Stimulated activated CD4-positive, alpha-beta T cell treated with anti-CD3 and anti-CD28 coated beads, Interleukin-4, amount 100 ng/mL, for 4 hours (primary cell): Measurements from ENCODE around the gene FMO1.
A peak's percentile ranks its signal among the peaks of the same experiment; 100 is the strongest.
"Not testable (repeated sequence)": the region's sequence is repeated elsewhere in the genome, so short reads cannot be mapped to it uniquely, and the experiment has no call there.

Experiments
- DNase-seq, 2 experiments: peaks; one replicate each; pipeline ENCODE4 v3.0.0-alpha.2; 2020

Gene FMO1

DNA sequence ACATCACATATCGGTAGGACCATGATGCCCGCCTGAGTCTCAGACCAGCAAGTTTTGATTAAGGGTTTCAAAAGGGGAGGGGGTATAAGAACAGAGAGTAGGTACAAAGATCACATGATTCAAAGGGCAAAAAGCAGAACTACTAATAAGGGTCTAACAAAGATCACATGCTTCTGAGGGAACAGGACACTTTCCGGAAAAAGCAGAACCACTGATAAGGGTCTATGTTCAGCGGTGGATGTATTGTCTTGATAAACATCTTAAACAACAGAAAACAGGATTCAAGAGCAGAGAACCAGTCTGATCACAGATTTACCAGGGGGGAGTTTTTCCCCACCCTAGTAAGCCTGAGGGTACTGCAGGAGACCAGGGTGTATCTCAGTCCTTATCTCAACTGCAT is 12.1 kb upstream of the FMO1 start:
- DNase-seq = not testable (repeated sequence)

DNA sequence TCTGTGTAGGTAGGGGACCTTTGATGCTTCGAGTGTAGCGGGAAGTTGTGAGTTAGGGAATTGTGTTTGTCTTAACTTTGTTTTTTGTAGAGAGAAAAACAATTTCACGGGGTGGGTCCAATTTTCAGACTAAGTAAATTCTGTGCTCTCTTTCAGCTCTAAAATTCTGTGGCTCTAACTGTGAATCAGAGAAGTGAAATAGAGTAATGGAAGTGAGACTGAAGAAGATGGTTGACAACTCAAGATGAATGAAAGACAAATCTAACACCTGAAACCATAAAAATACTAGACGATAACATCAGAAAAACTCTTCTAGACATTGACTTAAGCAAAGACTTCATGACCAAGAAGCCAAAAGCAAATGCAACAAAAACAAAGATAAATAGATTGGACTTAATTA is 4.4 kb upstream of the FMO1 start:
- DNase-seq = no peak

DNA sequence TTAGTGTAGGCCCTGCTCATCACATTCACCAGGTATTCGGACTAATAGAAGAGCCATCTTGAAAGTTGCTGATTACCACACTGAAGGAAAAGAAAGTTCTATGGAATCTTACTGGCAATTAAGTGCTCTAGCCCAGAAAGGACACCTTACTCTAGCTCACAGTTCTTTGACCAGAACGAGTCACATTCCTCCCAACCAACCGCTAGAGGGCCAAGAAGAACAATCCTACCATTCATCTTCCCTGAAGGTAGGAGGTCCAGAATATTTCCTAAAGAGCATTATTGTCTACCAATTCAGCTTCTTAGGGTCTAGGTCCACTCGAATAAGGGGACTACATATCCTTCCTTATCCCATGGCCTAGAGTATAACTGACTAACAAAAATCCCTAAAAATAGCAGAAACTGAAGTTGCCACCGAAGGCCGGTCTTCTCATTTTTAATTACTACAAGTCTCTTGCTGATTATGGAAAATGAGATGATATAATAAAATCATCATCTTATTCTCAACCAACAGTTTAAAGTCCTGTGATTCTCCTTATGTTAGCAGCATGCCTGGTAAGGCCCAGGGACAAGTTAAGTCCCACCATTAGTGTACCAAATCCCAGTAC is 2.7 kb upstream of the FMO1 start:
- no peak for DNase-seq

DNA sequence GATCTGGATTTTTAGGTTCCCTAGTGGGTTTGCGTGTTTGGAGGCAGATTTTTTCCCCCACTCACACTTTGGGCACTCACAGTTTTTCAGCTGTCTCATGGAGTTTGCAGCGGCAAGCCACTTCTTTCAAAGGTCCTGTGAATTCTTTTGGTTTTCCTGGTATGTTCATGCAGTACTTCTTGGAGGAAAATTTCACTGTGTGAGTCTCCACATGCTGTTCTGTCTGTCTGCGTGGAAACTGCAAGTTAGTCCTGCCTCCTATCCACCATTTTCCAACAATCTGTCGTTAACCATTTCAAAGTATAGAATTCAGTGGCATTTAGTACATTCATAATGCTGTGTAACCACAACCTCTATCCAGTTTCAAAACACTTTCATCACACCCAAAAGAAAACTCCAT is 793 bp upstream of the FMO1 start:
- DNase-seq = no peak

DNA sequence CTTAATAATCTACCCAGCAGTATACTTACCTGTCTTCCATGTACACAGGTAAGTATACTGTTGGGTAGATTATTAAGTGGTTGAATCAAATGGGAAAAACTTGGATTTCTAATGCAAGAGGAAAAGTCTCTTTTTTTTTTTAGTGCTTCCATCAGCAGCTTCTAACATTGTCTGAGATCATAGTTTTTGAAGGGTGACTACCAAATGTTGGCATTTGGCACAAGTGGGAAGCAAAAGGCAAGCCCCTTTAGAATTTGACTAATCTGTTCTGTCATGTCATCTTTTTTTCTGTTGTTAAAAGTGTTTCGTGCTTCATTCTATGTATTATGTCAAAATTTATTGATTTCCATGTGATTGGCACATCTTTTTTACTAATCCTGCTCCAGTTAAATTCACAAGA is 547 bp downstream of the FMO1 start:
- DNase-seq = no peak

DNA sequence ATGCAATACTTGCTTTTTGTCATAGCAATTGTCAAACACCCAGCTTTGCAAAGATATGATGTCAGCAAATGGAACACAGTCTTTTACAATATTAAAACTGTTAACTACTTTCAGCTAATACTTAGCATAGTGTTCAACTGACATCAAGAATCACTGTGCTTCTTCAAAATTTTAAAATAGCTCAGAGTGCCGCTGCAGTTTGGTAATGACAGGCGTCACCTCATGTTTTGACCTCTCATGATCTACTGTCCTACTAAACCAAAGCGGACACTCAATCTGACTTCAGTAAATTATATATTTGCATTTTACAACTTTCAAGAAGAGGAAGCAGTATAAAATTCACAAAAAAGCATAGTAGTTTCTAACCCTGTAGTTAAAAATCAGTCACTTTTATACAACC is 2.0 kb downstream of the FMO1 start:
- DNase-seq = no peak

DNA sequence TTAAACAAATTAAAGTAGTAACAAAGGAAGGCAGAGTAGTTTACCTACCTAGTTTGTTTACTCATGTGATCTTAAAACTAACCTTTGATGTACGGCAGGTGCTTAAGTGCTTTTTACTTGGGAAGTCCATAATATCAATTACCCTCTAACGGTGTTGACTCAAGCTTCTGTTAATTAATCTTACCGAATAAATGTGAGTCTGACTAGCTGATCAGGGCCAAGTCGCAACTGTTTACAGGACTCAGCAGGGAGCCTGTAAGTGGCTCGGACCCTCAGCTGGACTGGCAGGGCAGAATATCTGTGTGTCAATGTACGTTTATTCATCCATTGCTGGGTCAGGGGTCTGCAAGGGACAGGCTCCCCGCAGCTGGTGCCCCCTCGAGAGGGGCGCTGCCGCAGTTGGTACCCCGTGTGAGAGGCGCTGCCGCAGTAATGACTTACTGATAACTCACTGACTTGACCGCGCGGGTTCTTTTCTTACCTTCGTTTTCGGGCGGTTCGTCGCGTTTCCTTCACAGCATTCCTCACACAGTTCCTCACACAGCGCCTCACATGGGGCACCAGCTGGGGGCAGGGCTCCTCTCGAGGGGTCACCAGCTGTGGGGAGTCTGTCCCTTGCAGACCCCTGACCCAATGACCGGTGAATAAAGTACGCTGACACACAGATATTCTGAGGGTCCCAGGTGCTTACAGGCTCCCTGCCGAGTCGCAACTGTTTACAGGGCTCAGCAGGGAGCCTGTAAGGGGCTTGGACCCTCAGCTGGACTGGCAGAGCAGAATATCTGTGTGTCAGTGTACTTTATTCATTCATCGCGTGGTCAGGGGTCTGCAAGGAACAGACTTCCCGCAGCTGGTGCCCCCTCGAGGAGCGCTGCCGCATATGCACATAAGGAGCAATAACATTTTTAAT is 3.0 kb downstream of the FMO1 start:
- DNase-seq = peak; percentile 1 to 14

DNA sequence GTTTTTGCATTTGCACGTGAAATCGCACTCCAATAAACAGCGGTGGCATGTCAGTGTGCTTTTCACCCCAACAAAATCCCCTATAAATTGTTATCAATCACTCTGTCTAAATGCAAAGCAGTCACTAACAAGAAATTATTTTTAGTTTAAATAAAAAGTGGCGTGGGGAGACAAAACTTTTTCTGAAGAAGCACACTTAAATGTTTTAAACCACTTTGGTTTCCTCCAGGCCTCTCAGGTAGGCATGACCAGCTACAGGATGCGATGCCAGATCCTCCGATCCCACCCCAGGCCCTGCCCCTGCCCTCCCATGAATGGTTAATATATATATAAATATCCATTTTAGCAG is 3.6 kb downstream of the FMO1 start:
- DNase-seq = no peak

DNA sequence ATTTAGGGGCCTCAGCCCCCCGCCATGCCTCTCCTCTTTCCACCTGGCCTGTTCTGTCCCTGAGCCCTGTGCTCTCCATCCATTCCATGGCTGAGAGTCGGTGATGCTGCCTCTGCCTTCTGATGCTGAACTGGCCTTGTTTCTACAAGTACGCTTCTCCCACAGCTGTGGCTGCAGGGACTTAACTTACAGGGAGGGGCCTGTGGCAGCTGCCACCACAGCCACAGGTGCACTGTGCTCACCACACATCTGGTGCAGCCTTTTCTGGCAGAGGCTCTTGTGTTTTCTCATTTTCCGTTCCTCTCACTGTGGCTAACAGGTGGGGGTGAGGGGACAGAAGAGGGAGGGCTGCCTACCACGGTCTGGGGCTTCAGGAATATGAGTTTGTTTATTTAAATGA is 4.2 kb downstream of the FMO1 start:
- no peak for DNase-seq

DNA sequence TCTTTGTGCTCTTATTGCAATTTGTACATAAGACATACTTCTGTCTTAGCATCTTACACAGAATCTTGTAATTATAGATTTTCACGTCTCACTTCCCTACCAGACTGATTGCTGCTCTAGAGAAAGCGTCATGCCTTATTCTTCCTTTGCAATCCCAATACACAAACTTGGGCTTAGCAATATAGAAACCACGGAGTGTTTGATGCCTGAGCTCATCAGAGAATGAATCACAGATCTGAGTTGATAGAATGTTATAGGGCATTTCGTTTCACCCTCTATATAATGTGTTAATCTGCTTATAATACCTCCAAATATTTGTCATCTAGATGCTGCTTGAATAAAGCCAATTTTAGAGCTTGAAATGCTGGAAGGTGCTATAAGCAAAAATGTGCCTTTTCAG is 6.6 kb downstream of the FMO1 start:
- no peak for DNase-seq

DNA sequence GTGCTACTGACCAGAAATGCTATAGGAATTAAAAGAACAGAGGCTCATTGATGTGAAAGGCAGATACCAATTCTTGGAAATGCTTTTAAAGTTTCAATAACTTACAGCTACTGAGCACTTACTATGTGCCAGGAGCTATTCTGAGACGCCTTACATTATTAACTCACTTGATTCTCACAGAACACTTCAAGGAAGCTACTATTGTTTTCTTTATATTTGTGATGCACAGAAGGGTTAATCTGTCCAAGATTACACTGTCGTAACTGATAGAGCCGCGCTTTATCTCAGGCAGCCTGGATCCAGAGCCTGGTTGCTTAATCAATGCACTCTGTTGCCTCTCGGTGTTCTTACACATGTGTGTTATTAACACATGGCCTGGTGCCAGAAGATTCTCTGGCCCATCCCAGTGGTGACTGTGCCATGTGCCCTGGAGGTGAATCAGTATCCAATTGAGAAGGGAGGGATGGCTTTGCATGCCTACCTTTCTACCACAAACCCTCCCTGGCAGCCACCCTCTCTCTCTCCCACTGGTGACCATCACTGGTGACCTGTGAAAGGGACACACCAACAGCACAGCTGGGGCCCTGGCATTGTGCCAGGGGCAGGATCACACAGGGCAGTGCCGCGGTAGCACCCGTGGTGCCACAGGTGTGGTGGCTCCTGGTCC is 8.8 kb downstream of the FMO1 start:
- no peak for DNase-seq

DNA sequence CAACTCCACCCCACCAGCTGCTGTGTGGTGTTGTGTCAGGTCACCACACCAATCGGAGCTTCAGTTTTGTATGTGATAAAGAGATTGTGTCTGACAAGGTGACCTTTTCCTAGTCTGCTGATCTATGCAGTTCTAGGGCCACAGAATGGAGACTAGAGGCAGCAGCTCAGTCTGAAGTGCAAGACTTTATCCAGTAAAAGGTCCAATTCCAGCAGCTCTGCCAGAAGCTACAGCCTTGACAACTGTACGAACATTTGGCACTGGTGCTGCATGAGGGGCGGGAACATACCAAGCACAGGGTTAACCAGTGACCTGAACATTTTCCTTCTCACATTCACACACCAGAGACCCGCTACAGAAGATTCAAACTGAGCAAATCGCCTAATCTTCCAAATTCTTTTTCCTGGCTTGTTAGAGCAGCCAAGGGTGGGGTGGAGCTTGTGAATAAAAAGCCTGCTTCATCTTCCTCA is 9.3 kb downstream of the FMO1 start:
- no peak for DNase-seq

DNA sequence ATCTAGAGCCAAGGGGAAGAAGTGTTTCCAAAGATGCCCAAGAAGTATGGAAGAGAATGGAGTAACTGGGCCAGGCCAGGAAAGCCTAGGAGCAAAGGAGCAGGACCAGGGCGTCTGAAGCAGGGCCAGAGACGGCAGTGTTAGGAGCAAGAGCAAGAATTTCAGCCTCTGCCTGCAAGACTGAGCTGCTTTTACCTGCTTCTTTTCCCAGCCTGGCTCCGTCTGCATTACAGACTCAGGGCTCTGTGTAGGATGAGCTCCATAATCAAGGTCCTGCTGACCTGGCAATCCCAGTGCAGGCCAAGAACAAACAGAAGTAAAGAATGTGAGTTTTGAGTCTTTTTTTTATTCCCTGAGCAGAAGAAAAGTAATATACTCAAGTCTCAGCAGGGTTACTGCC is 10.1 kb downstream of the FMO1 start:
- no peak for DNase-seq

DNA sequence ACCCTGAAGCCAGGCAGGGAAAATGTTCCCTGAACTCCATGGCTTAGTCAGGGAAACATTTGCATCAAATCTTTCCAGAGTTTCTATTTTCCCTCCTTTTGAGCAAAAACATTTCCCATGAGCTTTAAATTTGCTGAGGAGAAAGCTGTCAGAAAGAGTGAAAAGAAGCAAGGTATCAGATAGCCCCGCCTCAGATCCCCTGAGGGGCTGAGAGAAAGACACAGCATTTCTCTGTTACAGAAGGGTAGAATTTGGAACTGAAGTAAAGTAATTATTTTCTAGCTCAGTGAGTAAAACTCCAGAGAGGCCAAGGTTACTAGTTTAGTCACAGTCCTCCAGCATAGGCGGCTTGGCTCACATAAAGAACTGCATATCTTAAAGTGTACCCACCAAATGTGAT is 10.6 kb downstream of the FMO1 start:
- DNase-seq = no peak

DNA sequence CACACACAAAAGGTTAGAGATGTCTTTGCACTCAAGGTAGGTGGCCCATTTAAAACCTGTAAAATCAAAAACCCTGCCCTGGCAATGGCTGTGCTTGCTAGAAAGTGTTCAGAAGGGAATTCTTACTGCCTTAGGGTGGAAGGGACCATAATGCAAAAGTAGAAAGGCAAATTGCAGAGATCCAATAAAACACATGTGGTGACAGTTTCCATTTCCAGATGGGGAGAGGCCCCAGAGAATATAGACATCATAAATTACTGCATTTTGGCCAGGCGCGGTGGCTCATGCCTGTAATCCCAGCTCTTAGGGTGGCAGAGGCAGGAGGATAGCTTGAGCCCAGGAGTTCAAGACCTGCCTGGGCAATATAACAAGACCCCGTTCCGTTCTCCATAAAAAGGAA is 13.0 kb downstream of the FMO1 start:
- DNase-seq = no peak

DNA sequence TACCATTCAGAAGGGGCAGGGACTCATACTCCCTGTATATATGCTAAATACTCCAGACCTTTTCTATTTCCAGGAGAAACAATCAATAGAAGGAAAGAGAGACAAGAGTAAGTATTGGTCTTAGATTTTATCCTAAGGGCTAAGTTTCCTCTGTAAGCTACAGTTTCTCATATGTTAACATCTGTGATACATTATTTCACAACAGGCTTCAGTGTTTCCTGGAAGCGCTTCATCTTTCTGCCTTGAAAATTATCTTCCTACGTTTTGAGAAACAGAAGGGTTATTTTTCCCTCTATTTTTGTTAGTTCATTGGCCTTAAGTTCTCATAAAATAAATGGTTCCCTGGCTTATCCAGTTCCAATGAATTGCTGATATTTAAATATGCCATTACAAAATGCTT is 15.6 kb downstream of the FMO1 start:
- no peak for DNase-seq

DNA sequence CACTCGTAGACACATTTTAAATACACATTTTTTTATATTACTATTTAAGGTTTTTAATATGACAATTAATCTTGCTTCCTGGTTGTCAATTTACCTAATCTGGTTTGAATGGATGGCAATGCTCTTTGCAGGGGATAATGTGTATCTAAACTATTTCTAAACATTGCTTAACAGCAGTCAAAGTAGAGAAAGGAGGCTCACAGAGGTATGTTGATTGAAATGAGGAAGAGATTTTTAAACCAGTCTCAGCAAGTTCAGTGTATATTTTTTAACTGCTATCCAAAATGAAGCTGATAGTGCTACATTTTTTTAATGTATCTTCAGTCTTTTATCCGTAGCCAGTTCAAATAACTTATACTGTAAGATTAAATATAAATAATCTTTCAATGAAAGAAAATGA is 17.4 kb downstream of the FMO1 start:
- DNase-seq = no peak

DNA sequence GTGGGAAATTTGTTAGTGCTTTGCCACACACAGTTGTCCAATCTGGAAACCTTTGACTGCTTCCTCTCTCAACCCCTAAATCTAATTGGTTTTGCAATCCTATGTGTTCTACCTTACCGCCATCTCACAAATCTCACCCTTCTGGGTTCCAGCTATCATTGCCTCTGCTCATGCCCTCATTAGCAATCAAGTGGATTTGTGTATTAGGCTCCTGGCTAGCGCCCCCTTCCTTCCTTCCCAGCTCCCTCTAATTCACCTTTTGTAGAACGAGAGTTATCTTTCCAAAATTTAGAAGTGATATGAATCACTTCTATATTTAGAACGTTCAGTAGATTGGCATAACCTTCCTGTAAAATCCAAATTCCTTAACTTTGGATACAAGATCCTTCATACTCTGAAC is 18.6 kb downstream of the FMO1 start:
- DNase-seq = no peak

DNA sequence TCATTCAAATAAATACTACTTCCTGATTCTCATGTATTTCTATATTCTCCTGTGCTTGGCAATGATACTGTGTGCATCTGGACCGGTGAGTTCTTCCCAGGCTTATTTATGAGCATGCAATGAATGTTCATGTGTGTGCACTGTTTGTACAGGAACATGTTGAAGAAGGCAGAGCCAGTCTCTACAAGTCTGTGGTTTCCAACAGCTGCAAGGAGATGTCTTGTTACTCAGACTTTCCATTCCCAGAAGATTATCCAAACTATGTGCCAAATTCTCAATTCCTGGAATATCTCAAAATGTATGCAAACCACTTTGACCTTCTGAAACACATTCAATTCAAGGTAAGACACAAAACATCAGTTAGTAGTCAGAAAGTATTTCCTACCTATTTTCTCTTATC is 19.1 kb downstream of the FMO1 start:
- no peak for DNase-seq

DNA sequence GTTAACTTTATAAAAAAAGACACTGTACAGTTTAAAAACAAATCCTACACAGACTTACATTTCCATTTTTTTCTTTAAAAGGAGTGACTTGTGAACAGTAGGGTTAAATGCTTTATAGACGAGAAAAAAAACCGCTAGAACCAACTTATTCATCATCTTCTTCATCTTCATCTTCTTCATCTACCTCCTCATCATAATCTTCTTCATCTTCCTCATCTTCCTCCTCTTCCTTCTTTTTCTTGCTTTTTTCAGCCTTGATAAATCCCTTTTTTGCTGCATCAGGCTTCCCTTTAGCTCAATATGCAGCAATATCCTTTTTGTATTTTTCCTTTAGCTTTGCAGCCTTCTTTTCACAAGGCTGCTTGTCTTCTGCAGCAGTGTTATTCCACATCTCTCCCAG is 22.5 kb downstream of the FMO1 start:
- no peak for DNase-seq

DNA sequence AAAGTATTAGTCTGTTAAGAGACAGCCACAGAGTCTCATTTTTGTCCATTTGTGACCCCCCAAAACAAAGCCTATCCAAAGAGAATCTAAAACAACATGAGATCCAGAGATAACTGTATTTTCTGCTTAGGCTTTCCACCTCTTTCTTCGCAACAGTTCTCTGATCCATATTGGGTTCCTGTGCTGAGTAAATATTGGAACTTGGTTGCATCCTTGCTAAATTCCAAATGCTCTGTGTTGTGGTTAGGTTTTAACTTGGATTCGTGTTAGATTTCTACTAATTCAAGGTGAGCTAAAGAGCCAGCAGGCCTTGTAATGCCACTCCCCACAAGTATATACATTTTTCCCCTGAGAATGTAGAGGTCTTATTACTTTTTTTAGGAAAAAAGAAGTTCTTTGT is 29.2 kb downstream of the FMO1 start:
- DNase-seq = no peak

DNA sequence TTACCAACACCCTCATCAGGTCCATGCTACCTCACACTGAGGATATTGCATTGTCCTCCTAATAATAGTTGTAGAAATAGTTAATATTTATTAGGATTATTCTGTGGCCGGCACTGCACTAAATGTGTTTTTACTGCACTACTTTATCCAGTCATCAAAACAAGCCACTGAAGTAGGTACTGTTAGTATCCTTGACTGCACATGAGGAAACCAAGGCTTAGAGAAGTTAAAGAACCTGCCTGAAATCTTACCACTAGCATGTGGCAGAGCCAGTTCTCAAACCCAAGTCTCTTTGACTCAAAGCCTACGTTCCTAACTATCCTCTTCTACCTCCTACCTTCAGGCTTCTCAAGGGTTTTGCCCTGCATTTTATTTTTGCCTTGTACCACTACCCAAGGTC is 30.9 kb downstream of the FMO1 start:
- DNase-seq = no peak

DNA sequence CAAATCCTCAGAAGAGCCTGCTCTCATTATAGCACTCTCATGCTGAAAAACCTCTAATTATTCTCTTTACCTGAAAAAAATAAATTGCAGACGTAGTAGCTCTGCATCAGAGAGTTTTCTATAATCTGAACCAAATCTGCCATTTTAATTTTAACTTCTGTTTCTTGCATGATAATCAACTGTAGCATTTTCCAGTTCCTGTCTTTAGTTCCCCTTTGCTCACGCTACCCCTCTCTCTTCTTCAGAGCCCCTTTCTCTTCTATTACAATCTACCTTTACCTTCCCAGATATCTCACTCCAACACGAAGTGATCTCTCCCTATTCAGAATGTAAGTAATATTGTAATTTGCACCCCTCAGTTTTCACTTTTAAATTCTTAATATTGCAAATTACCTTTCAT is 31.4 kb downstream of the FMO1 start:
- DNase-seq = no peak

DNA sequence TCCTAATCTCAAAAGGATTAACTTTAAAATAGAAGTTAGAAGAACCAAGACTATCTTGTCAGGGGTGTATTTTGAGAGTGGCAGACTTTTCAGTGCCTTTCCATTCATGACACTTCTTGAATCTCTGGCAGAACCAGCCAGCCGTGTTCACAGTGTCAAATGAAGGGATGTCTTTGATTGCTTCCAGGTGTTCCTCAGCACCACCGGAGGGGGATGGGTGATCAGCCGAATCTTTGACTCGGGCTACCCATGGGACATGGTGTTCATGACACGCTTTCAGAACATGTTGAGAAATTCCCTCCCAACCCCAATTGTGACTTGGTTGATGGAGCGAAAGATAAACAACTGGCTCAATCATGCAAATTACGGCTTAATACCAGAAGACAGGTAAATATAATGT is 32.3 kb downstream of the FMO1 start:
- DNase-seq = no peak
